Mononuclear cell (primary cell): ENCODE results near the gene ZSWIM9. TPM values are rescaled to one million over a fixed set of nuclear protein-coding genes. Genes with fewer than 3 reads are reported as not detected.
A peak's percentile ranks its signal among the peaks of the same experiment; 100 is the strongest.
"Not testable (repeated sequence)": the region's sequence is repeated elsewhere in the genome, so short reads cannot be mapped to it uniquely, and the experiment has no call there.

Experiments
- H3K27me3 ChIP-seq: 2 replicates; pipeline ENCODE4 v1.6.0; 2011; ENCODE audit warnings: low read length, control low read depth; ENCODE audit not compliant: insufficient read depth
- H3K4me1 ChIP-seq: 2 replicates; pipeline ENCODE4 v1.5.1; 2011; ENCODE audit warnings: mild to moderate bottlenecking, low read length, control low read depth; ENCODE audit not compliant: insufficient read depth
- H3K4me3 ChIP-seq: 2 replicates; pipeline ENCODE4 v1.5.1; 2011; ENCODE audit warnings: mild to moderate bottlenecking, low read length, moderate library complexity
- H3K9me3 ChIP-seq: 2 replicates; pipeline ENCODE4 v1.5.1; 2011; ENCODE audit warnings: low read depth, mild to moderate bottlenecking, control low read depth, low read length
- total RNA-seq: library from RNA; depleted of rRNA; stranded (reverse); fragments of >200 nt; gene quantifications from one replicate; pipeline ENCODE4 v1.2.3, GENCODE V29; 2012

Gene ZSWIM9
- total RNA-seq, 1 donor: 0.73 TPM

GRCh38 chr19:48192750-48193149, 22.3 kb downstream of the ZSWIM9 start:
- Histone ChIP-seq H3K27me3 (no peaks in the 10 kb centered on the region), H3K4me3 (no peak overlapping the region), H3K4me1 (no peaks in the 10 kb centered on the region), H3K9me3 (no peaks in the 10 kb centered on the region)

GRCh38 chr19:48194041-48194843, 23.8 kb downstream of the ZSWIM9 start:
- Histone ChIP-seq H3K27me3 (no peaks in the 10 kb centered on the region), H3K4me3 (no peak overlapping the region), H3K9me3 (no peaks in the 10 kb centered on the region), H3K4me1 (no peaks in the 10 kb centered on the region)

GRCh38 chr19:48194844-48195830, 24.7 kb downstream of the ZSWIM9 start:
- Histone ChIP-seq H3K9me3 (no peaks in the 10 kb centered on the region), H3K27me3 (no peaks in the 10 kb centered on the region), H3K4me1 (no peaks in the 10 kb centered on the region), H3K4me3 (no peak overlapping the region)

DNA sequence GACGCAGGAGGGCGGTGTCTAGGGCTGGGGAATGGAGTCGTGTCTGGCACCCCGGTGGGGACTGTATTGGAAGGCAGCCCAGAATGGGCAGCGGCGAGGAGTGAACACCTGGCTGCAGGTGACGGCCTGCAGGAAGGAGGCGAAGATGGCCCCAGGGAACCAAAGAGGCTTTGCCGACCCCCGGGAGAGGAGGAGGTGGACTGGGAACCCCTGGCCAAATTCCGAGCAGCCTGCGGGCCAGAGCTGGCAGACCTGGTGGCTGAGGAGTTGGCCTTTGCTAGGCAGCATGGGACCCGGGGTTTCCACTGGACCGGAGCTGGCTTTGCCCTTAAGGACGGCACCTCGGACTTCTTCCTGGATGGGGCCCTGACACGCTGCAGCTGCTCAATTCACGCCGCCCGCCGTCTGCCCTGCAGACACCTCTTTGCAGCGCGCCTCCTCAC, 25.9 kb downstream of the ZSWIM9 start:
- Histone ChIP-seq H3K9me3 (no peaks in the 10 kb centered on the region), H3K4me3 (no peak overlapping the region), H3K27me3 (no peaks in the 10 kb centered on the region), H3K4me1 (no peaks in the 10 kb centered on the region)

- H3K9me3 ChIP-seq: no peaks in the 10 kb centered on the region
- H3K4me1 ChIP-seq: no peaks in the 10 kb centered on the region
- H3K4me3 ChIP-seq: no peak overlapping the region
- H3K27me3 ChIP-seq: no peaks in the 10 kb centered on the region
Observed at GRCh38 chr19:48196933-48197665, 26.6 kb downstream of the ZSWIM9 start.

DNA sequence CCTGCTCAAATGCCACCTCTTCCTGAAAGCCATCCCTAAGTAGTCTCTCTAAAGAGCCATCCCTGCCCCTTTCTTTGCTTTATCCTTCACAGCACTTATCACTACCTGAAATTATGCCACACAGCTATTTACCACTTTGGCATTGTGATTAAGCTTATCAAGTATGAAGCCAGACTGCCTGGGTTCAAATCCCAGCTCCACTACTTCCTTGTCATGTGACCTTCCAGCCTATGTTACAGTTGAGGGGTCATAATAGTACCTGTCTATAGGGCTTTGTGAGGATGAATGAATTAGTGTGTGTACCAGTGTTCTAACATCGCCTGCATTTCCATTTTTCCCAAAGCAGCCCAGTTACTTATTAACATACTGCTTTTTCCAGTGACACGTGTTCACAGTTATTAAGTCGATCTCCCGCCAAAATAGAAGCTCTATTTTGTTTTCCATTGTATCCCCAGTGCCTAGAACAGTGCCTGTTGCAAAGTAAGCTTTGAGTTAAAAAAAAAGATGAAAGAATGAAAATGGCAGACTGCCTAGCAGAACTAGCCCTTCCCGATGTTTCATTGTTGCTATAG, 32.8 kb downstream of the ZSWIM9 start:
- Histone ChIP-seq H3K27me3 (no peaks in the 10 kb centered on the region), H3K4me3 (peak overlapping the region; percentile 65), H3K9me3 (no peaks in the 10 kb centered on the region), H3K4me1 (peaks cover 37% of the 10 kb centered on the region)

- Histone ChIP-seq H3K4me3 (peak overlapping the region; percentile 65), H3K4me1 (peaks cover 37% of the 10 kb centered on the region), H3K9me3 (no peaks in the 10 kb centered on the region), H3K27me3 (no peaks in the 10 kb centered on the region)
Observed at GRCh38 chr19:48203794-48204628, 33.5 kb downstream of the ZSWIM9 start.

GRCh38 chr19:48206397-48207093, 36.1 kb downstream of the ZSWIM9 start:
- Histone ChIP-seq H3K27me3 (no peaks in the 10 kb centered on the region), H3K4me1 (peaks cover 37% of the 10 kb centered on the region), H3K9me3 (no peaks in the 10 kb centered on the region), H3K4me3 (no peak overlapping the region)

- Histone ChIP-seq H3K4me1 (peaks cover 20% of the 10 kb centered on the region), H3K27me3 (no peaks in the 10 kb centered on the region), H3K4me3 (no peak overlapping the region), H3K9me3 (no peaks in the 10 kb centered on the region)
Observed at GRCh38 chr19:48210005-48210404, 39.5 kb downstream of the ZSWIM9 start.

GRCh38 chr19:48213959-48214358, 43.5 kb downstream of the ZSWIM9 start:
- H3K4me3 ChIP-seq: no peak overlapping the region

GRCh38 chr19:48216933-48217332, 46.5 kb downstream of the ZSWIM9 start:
- Histone ChIP-seq H3K27me3 (no peaks in the 10 kb centered on the region), H3K4me1 (no peaks in the 10 kb centered on the region), H3K4me3 (no peak overlapping the region), H3K9me3 (no peaks in the 10 kb centered on the region)

More at GRCh38 chr19:48213959-48214358, 43.5 kb downstream of the ZSWIM9 start:
- Histone ChIP-seq H3K27me3 (no peaks in the 10 kb centered on the region), H3K4me1 (no peaks in the 10 kb centered on the region), H3K9me3 (no peaks in the 10 kb centered on the region)

- no peak overlapping the region for H3K4me3 ChIP-seq
- no peaks in the 10 kb centered on the region for H3K9me3 ChIP-seq
- no peaks in the 10 kb centered on the region for H3K4me1 ChIP-seq
- no peaks in the 10 kb centered on the region for H3K27me3 ChIP-seq
Observed at GRCh38 chr19:48218997-48219396, 48.5 kb downstream of the ZSWIM9 start.

GRCh38 chr19:48220784-48221183, 50.3 kb downstream of the ZSWIM9 start:
- not testable (repeated sequence) for H3K27me3 ChIP-seq, H3K4me3 ChIP-seq, H3K4me1 ChIP-seq, H3K9me3 ChIP-seq
